ENCODE results near the gene MIEF2. TPM values are rescaled to one million over a fixed set of nuclear protein-coding genes. Genes with fewer than 3 reads are reported as not detected.
A peak's percentile ranks its signal among the peaks of the same experiment; 100 is the strongest.

Gene MIEF2
- total and polyA plus RNA-seq, 2 experiments from 2014 or later: 37.3 to 101 TPM

DNA sequence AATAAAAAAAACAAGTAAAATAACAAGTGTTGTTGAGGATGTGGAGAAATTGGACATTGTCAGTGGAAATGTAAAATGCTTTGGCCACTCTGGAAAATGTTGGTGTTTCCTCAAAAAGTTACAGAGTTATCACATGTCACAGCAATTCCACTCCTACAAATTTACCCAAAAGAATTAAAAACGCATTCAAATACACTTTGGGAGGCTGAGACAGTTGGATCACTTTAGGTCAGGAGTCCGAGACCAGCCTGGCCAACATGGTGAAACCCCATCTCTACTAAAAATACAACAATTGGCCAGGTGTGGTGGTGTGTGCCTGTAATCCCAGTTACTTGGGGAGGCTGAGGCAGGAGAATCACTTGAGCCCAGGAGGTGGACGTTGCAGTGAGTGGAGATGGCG lies 48.7 kb downstream of the MIEF2 start:
- Histone ChIP-seq H3K9me3 (ENCODE audit: low read depth) (no peaks in the 10 kb centered on the region), H3K36me3 (peaks cover 39% of the 10 kb centered on the region), H3K4me3 (no peak overlapping the region), H3K27ac (no peak overlapping the region), H3K4me1 (ENCODE audit: low read depth) (peaks cover 11% of the 10 kb centered on the region), H3K27me3 (no peaks in the 10 kb centered on the region)
- DNase-seq (ENCODE audit: low read depth in 1 of 2, low spot score in 1 of 2): no peak
- TF ChIP-seq, protein P1, sequence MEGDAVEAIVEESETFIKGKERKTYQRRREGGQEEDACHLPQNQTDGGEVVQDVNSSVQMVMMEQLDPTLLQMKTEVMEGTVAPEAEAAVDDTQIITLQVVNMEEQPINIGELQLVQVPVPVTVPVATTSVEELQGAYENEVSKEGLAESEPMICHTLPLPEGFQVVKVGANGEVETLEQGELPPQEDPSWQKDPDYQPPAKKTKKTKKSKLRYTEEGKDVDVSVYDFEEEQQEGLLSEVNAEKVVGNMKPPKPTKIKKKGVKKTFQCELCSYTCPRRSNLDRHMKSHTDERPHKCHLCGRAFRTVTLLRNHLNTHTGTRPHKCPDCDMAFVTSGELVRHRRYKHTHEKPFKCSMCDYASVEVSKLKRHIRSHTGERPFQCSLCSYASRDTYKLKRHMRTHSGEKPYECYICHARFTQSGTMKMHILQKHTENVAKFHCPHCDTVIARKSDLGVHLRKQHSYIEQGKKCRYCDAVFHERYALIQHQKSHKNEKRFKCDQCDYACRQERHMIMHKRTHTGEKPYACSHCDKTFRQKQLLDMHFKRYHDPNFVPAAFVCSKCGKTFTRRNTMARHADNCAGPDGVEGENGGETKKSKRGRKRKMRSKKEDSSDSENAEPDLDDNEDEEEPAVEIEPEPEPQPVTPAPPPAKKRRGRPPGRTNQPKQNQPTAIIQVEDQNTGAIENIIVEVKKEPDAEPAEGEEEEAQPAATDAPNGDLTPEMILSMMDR (IDR thresholded peaks at IDR 0.05; ENCODE audit: low read depth, low read length): no peak

DNA sequence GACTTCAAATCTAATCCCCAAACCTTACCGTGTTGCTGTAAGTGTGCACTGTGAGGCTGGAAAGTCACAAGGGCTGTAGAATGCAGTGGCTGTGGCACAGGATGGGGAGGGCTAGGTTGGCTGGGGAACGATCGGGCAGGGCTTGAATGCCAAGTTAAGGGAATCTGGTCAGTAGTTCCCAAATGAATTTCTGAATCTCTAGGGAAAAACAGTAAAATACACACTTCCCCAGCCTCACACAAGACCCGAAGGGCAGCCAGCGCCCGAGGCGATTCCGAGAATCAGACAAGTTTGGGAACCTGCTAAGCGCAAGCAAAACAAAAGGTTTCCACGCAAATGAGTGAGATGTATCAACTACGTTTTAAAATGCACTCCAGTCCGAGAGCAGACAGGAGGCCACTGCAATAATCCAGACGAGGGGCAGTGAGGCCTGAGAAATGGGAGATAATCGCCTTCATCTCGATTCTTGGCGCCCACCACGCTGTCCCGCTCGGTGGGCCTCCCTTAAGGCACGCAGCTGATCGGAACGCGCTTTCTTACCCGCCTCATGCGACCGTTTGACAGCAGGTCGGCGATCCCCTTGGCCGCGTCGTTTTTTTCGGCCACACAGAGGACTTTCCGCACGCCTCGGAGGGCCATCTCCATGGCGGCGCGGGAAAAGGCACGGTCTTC lies 53.7 kb downstream of the MIEF2 start:
- peak overlapping the region; percentile 99 for H3K27ac ChIP-seq
- peaks cover 4% of the 10 kb centered on the region for H3K36me3 ChIP-seq
- no peaks in the 10 kb centered on the region for H3K9me3 ChIP-seq (ENCODE audit: low read depth)
- no peaks in the 10 kb centered on the region for H3K27me3 ChIP-seq
- H3K4me1 ChIP-seq (ENCODE audit: low read depth): peaks cover 19% of the 10 kb centered on the region
- TF ChIP-seq, protein P1 (IDR thresholded peaks at IDR 0.05; ENCODE audit: low read depth, low read length): no peak
- peak overlapping the region; percentile 85 for H3K4me3 ChIP-seq
- peak; percentile 15 to 29 for DNase-seq (ENCODE audit: low read depth in 1 of 2, low spot score in 1 of 2)

DNA sequence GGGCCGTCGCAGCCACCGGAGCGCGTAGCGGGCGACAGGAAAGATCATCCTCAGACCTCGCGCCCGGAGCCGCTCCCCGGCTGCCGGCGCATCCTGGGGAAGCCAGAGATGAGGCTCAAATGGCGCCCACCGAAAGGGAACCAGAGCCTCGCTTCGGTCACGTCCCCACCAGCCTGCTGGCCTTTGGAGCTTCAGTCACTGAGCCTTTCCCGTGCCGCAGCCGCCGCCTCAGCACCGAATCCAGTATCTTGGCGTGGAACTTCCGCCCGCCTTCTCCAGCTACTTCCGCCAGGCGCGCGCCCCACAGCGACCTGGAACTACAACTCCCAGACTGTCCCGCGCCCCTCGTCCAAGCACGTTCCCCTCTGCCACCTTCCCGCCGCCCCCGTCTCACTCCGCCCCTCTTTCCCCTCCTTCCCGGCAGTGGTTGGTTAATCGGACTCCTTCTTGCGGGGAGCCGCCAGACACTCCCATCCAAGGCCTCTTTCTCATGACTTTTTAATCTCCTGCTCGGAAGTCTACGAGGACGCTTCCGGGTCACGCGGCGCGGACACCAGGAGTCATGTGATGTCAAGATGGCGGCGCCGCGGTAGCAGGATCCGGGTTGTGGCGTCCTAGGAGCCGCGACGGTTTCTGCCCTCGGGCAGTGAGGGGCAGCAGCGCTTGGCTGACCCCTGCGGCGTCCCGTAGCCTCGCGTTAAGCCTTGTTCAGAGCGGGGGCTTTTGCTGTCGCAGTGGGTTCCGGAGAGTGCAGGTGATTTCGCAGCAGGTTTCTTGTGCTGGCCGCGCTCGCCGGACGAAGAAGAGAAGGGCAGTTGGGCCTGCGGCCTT lies 54.5 kb downstream of the MIEF2 start, which contains the start of the genes SMCR8 and TOP3A:
SMCR8 (plus strand) TSS at position 563 of the 831 bp plus-strand sequence. CDS start 497 bp downstream, outside the sequence.
TOP3A (minus strand) TSS at position 264 of the 831 bp plus-strand sequence; CDS start at position 48, 216 bp downstream.
- peak; percentile 96 to 99 for DNase-seq (ENCODE audit: low read depth in 1 of 2, low spot score in 1 of 2)
- H3K36me3 ChIP-seq: peaks cover 4% of the 10 kb centered on the region
- H3K4me3 ChIP-seq: peak within 1 kb of the TSS; percentile 85
- peaks cover 19% of the 10 kb centered on the region for H3K4me1 ChIP-seq (ENCODE audit: low read depth)
- TF ChIP-seq, protein P1 (IDR thresholded peaks at IDR 0.05; ENCODE audit: low read depth, low read length): no peak
- no peaks in the 10 kb centered on the region for H3K27me3 ChIP-seq
- H3K9me3 ChIP-seq (ENCODE audit: low read depth): no peaks in the 10 kb centered on the region
- peak within 1 kb of the TSS; percentile 99 for H3K27ac ChIP-seq

- DNase-seq (ENCODE audit: low read depth in 1 of 2, low spot score in 1 of 2): no peak
- H3K9me3 ChIP-seq (ENCODE audit: low read depth): no peaks in the 10 kb centered on the region
- peak overlapping the region; percentile 85 for H3K4me3 ChIP-seq
- H3K27ac ChIP-seq: peak overlapping the region; percentile 99
- no peaks in the 10 kb centered on the region for H3K27me3 ChIP-seq
- H3K36me3 ChIP-seq: peaks cover 4% of the 10 kb centered on the region
- peaks cover 19% of the 10 kb centered on the region for H3K4me1 ChIP-seq (ENCODE audit: low read depth)
- TF ChIP-seq, protein P1 (IDR thresholded peaks at IDR 0.05; ENCODE audit: low read depth, low read length): no peak
These were observed 55.1 kb downstream of the MIEF2 start for GRCh38 chr17:18315562-18315922.

GRCh38 chr17:18315961-18316360 lies 55.5 kb downstream of the MIEF2 start:
- H3K27me3 ChIP-seq: no peaks in the 10 kb centered on the region
- peak overlapping the region; percentile 99 for H3K27ac ChIP-seq
- H3K4me3 ChIP-seq: peak overlapping the region; percentile 85
- no peaks in the 10 kb centered on the region for H3K9me3 ChIP-seq (ENCODE audit: low read depth)
- no peak for DNase-seq (ENCODE audit: low read depth in 1 of 2, low spot score in 1 of 2)
- TF ChIP-seq, protein P1 (IDR thresholded peaks at IDR 0.05; ENCODE audit: low read depth, low read length): no peak
- peaks cover 19% of the 10 kb centered on the region for H3K4me1 ChIP-seq (ENCODE audit: low read depth)
- H3K36me3 ChIP-seq: peaks cover 4% of the 10 kb centered on the region

Other genes starting within 250 kb of the MIEF2 start
- 36.0 and 49.4 TPM in 2 replicates for gene ATPAF2, start 221.5 kb upstream of the MIEF2 start, total RNA-seq
- gene ATPAF2, start 221.5 kb upstream of the MIEF2 start, polyA plus RNA-seq: 40.3 and 49.9 TPM in 2 replicates
- 9.8 and 10.7 TPM in 2 replicates for gene GID4, start 221.3 kb upstream of the MIEF2 start, total RNA-seq
- gene GID4, start 221.3 kb upstream of the MIEF2 start, polyA plus RNA-seq: 9.9 and 12.7 TPM in 2 replicates
- gene DRG2, start 172.7 kb upstream of the MIEF2 start, total RNA-seq: 48.1 and 49.5 TPM in 2 replicates
- gene DRG2, start 172.7 kb upstream of the MIEF2 start, polyA plus RNA-seq: 44.8 and 49.7 TPM in 2 replicates
- 2.5 and 4.9 TPM in 2 replicates for gene MYO15A, start 151.9 kb upstream of the MIEF2 start, total RNA-seq
- gene MYO15A, start 151.9 kb upstream of the MIEF2 start, polyA plus RNA-seq: 3.9 and 4.9 TPM in 2 replicates
- gene ALKBH5, start 76.8 kb upstream of the MIEF2 start, total RNA-seq: 247 and 279 TPM in 2 replicates
- gene ALKBH5, start 76.8 kb upstream of the MIEF2 start, polyA plus RNA-seq: 257 and 321 TPM in 2 replicates
- gene LLGL1, start 35.0 kb upstream of the MIEF2 start, total RNA-seq: 81.5 and 83.8 TPM in 2 replicates
- gene LLGL1, start 35.0 kb upstream of the MIEF2 start, polyA plus RNA-seq: 5.9 and 7.3 TPM in 2 replicates
- gene FLII, start 1.9 kb upstream of the MIEF2 start, total RNA-seq: 227 and 303 TPM in 2 replicates
- gene FLII, start 1.9 kb upstream of the MIEF2 start, polyA plus RNA-seq: 210 and 232 TPM in 2 replicates
- gene TOP3A, start 54.3 kb downstream of the MIEF2 start, total RNA-seq: 31.0 and 40.1 TPM in 2 replicates
- 22.7 and 26.5 TPM in 2 replicates for gene TOP3A, start 54.3 kb downstream of the MIEF2 start, polyA plus RNA-seq
- gene SMCR8, start 54.6 kb downstream of the MIEF2 start, total RNA-seq: 8.7 and 11.3 TPM in 2 replicates
- 2.9 and 3.9 TPM in 2 replicates for gene SMCR8, start 54.6 kb downstream of the MIEF2 start, polyA plus RNA-seq
- gene SHMT1, start 102.9 kb downstream of the MIEF2 start, total RNA-seq: 24.8 and 26.7 TPM in 2 replicates
- 24.8 and 30.6 TPM in 2 replicates for gene SHMT1, start 102.9 kb downstream of the MIEF2 start, polyA plus RNA-seq
- not detected in 2 replicates for gene EVPLL, start 117.1 kb downstream of the MIEF2 start, total RNA-seq
- not detected in 2 replicates for gene EVPLL, start 117.1 kb downstream of the MIEF2 start, polyA plus RNA-seq
- not detected in 2 replicates for gene LGALS9C, start 216.1 kb downstream of the MIEF2 start, total RNA-seq
- not detected in 2 replicates for gene LGALS9C, start 216.1 kb downstream of the MIEF2 start, polyA plus RNA-seq